Activated CD4-positive, alpha-beta T cell treated with anti-CD3 and anti-CD28 coated beads, Interleukin-2, Interleukin-4, amounts not matched to agents 100 ng/mL and 50 ng/mL, durations not matched to agents 16 hours and 8 hours (primary cell): ENCODE results near the gene AS3MT.
A peak's percentile ranks its signal among the peaks of the same experiment; 100 is the strongest.
"Not testable (repeated sequence)": the region's sequence is repeated elsewhere in the genome, so short reads cannot be mapped to it uniquely, and the experiment has no call there.

ENCODE experiments used
- DNase-seq: peaks from one replicate; pipeline ENCODE4 v3.0.0-alpha.2; 2020; ENCODE audit warnings: low spot score

The AS3MT gene, protein sequence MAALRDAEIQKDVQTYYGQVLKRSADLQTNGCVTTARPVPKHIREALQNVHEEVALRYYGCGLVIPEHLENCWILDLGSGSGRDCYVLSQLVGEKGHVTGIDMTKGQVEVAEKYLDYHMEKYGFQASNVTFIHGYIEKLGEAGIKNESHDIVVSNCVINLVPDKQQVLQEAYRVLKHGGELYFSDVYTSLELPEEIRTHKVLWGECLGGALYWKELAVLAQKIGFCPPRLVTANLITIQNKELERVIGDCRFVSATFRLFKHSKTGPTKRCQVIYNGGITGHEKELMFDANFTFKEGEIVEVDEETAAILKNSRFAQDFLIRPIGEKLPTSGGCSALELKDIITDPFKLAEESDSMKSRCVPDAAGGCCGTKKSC

DNA sequence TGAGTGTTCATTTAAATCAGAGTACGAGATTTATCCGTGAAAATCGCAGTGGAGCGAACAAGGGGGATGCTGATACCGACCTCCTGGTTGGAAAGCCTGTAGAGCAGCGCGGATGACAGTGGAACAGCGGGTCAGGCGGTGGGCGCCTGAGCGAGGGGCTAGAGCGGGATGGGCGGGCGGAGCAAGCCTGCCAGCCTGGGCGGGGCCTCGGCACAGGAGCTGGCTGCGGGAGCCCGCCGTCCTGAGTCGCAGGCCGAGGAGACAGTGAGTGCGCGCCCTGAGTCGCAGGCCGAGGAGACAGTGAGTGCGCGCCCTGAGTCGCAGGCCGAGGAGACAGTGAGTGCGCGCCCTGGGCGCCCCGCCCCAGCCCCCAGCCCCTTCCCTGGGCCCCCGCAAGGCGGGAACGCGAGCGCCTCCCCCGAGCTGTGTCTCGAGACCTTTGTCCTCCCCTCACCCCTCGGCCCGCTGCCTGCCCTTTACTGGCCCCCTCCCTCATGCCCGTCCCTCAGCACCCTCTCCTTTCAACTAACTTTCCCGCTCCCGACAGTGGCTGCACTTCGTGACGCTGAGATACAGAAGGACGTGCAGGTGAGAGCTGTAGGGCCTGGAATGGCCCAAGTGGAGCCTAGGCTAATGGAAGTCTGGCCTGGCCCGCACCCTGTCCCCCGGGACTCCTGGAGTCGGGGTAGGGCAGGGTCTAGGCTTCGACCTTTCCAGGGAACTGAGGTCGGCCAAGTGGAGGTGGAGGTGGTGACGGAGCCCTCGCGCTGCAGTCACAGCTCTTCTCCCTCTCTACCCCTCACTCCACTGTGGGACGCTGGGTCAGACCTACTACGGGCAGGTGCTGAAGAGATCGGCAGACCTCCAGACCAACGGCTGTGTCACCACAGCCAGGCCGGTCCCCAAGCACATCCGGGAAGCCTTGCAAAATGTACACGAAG is at the start of gene AS3MT:
Gene AS3MT (plus strand): TSS at position 213 of the 941 bp plus-strand sequence. CDS start 123 bp downstream, at position 336.
- DNase-seq = no peak

DNA sequence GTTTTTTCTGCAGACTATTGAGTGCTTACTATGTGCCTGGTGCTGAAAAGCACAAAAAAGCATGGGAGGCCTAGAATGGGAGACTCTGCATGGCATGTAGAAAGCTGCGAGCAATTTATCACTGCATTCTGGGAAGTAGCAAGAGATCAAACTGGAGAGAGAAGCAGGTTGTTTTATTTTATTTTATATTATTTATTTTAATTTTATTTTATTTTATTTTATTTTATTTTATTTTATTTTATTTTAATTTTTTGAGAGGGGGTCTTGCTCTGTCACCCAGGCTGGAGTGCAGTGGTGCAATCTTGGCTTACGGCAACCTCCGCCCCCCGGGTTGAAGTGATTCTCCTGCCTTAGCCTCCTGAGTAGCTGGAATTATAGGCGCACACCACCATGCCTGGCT is 49.3 kb upstream of the AS3MT start:
- DNase-seq = not testable (repeated sequence)

DNA sequence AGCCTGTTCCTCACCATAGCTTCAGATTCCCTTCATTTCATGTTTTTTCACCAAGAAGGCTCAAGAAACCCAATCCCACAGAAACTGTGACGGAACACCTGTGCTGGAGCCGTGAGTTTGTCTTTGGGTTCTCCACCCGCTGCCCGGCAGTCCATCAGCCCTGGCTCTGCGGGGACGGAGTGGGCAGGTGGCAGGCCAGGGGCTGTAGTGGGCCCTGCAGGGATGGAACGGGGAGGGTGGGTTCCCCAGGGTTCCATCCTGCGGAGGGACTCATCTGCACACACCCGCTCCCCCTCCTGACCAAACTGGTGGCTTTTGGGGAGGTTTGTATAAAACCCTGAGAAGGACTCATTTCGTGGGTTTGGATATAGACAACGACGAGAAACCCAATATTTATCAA is 47.0 kb upstream of the AS3MT start:
- DNase-seq = no peak

DNA sequence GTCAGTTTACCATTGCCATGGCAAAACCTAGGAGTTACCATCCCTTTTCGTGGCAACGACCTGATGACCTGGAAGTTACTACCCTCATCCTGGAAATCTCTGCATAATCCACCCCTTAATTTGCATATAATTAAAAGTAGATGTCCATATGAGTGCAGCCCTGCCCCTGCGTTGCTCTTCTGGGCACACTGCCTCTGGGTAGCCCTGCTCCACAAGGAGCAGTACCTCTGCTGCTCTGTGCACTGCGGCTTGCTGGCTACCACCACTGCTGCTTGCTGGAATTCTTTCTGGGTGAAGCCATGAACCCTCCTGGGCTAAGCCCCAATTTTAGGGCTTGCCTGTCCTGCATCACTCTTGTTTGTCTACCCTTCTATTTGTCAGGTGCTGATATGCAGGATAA is 44.6 kb upstream of the AS3MT start:
- DNase-seq = no peak

DNA sequence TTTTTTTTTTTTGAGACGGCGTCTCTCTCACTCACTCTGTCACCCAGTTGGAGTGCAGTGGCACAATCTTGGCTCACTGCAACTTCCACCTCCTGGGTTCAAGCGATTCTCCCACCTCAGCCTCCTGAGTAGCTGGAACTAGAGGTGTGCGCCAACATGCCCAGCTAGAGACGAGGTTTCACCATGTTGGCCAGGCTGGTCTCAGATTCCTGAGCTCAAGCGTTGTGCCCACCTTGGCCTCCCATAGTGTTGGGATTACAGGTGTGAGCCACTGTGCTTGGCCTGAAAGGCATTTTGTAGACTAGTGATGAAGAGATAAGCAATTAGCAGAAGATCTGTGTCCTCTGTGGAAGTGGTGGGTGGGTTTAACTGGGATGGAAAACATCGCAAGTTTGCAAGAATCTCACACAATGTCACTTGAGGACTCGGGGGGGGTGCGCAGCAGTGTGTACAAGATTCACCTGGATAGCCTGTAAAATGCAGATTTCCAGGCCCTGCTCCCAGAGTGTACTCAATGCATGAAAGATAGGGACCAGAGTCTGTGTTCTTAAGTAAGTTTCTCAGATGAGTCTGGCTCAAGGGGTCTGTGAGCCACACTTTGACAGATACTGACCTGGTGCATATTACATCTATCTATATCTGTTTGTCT is 43.0 kb upstream of the AS3MT start:
- DNase-seq = no peak

DNA sequence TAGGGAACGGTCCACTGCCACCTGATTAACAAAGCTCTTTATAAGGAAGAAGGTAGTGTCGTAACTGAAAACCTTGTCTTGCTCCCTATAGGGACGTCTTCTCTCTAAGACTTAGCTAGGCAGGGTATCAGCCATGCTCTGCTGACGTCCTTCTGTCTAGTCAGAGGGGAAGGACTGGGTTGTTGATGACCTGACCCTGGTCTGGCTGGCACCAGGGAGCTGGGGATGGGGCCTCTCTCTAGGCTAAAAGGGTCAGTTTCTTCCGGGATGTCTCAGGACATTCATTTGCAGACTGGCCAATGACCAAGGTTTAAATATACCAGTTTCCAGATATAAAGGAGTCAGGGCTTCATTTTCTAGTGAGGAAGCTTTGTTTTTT is 41.7 kb upstream of the AS3MT start:
- DNase-seq = no peak

DNA sequence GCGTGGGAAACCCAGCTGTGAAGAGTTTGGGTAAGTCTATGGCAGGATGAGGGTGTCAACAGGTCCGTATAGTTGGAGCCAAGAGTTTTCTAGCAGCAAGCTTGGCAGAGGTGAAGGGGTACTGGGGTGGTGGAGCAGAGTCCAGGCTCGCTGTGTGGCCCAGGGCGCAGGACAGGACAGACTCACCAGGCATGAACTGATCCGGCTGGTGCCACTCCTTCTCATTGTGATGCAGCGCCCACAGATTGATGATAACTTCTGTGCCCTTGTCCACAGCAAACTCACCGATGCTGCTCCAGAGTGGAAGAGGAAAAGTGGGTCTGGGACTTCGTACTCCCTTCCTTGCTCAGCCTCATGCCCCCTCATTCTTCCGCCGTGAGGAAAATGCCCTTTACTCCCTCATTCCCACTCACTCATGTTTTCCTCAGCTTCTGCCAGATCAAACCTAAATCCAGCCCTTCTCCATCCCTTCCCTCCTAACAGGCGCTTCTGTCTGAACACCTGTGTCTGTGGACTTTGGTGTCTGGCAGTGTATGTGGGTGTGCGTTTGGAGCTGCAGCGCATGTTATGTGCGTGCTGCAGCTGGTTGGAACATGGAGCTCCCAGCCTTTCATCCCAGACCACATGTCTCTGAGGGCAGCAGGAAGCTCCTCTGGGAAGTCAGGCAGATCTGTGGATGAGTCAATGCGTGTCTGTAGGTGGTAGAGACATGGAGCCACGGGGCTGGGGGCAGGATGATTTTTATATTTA is 37.8 kb upstream of the AS3MT start:
- no peak for DNase-seq

DNA sequence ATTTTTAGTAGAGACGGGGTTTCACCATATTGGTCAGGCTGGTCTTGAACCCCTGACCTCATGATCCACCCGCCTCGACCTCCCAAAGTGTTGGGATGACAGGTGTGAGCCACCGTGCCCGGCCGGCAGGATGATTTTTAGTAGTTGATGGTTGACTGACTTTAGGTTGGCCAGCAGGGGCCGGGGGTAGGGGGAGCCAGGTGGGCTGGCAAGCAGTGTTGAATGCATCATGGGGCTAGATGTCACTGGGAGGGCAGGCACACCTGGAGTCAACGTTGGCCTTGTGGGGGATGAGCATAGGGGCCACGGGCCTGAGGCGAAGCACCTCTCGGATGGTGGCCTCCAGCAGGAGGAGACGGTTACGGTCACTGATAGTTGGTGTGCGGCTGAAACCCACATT is 37.0 kb upstream of the AS3MT start:
- no peak for DNase-seq

DNA sequence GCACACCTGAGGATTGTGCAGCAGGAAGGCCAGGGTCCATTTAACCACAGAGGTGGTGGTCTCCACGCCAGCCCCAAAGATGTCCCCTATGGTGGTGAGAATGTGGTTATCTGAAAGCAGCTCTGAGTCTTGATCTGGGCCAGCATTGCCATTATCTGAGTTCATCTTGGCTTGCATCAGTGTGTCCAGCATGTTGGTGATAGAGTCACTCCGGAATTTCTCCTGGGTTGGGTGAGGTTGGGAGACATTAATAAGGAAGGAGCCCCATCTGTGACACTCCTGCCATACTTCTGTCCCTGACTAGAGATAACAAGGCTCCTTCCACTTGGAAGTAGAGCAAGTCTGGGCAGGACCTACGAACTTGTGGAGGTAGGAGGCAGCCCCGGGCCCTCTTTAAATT is 36.3 kb upstream of the AS3MT start:
- DNase-seq = no peak

DNA sequence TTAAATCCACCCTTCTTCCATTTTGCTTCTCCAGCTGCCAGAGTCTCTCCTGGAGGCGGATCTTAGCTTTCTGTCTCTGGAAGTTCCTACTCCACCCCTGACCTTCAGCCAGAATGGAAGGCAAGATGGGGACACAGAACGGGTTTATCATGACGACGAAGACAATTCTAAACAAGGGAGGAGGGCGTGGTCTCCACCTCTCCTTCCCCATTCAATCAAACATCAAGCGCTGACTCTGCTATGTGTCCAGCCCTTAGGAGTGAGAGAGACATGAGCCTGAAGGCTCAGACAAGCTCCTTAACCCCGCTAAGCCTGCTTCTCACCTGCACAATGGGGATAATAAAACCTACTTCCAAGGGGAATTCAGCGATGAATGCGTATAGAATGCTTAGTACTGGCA is 35.1 kb upstream of the AS3MT start:
- DNase-seq = no peak

DNA sequence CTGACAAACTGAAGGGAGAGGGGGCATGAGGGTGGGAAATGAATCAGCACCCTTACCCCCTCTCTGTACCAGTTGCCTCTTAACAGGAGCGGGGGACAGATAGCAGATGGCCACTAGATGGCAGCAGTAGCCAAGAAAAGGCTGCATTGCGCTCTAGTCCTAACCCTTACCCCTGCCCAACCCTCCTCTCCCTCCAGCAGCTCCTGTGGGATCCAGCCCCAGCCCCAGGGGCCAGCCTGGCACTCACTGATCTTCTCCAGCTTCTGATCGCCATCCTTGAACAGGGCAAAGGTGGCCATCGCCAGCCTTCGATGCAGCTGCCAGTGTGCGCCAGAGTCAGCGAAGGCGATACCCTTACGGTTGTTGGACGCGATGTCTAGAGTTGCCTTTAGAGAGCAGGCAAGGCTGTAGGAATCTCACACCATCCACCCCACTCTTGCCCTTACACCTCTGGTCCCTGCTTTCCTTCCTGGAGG is 34.2 kb upstream of the AS3MT start:
- peak; percentile 80 for DNase-seq

DNA sequence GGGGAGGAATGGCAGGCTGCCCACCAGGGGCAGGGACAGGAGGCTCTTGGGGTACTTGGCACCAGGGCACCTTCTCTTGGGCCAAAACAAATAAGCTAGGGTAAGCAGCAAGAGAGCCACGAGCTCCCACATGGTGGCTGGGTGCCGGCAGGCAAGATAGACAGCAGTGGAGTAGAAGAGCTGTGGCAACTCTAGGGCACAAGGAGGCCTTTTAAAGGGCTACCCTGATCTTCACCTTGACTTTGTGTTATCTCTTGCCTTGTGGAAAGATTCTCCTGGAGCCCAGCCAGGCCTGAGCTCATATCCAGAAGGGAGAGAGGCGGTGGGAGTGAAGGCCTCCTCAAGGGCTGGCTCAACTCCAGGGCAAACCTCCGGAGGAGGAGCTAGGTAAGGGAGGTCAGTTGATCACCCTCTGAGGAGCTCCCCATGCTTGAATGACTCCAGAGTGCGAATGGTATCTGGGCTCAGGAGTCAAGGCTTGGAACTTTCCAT is 32.0 kb upstream of the AS3MT start, which contains the start of gene CYP17A1:
Gene CYP17A1 (minus strand): TSS at position 184 of the 492 bp plus-strand sequence. CDS start 52 bp downstream, at position 132.
- DNase-seq = no peak

DNA sequence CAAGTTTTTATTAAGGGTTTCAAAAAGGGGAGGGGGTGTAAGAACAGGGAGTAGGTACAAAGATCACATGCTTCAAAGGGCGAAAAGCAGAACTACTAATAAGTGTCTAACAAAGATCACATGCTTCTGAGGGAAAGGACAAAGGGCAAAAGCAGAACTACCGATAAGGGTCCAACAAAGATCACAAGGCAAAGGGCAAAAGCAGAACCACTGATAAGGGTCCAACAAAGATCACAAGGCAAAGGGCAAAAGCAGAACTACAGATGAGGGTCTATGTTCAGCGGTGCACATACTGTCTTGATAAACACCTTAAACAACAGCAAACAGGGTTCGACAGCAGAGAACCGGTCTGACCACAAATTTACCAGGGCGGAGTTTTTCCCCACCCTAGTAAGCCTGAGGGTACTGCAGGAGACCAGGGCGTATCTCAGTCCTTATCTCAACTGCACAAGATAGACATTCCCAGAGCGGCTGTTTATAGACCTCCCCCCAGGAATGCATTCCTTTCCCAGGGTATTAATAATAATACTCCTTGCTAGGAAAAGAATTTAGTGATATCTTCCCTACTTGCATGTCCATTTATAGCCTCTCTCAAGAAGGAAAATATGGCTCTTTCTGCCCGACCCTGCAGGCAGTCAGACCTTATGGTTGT is 30.9 kb upstream of the AS3MT start:
- DNase-seq = not testable (repeated sequence)

DNA sequence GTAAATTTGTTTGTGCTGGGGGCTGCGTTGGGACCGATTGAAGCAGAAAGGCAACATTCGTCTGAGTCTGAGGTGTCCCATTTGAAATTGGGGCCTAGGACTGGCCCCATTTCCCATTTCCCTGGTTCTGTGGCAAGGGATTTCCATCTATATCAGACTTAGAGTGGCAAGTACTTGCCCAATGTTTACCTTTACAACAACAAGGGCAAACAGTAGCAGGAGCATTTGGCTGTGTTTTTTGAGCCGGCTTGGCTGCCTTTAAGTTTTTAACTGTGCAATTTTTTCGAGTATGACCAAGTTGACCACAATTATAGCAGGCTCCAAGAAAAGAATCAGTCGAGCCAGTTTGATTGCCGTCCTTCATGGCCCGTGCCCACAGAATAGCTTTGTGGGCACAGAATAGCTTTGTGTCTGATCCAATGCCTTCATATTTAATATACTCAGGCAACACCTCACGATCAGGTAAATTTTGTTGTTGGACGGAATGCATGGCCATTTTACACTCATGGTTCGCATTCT is 27.4 kb upstream of the AS3MT start:
- DNase-seq = no peak

DNA sequence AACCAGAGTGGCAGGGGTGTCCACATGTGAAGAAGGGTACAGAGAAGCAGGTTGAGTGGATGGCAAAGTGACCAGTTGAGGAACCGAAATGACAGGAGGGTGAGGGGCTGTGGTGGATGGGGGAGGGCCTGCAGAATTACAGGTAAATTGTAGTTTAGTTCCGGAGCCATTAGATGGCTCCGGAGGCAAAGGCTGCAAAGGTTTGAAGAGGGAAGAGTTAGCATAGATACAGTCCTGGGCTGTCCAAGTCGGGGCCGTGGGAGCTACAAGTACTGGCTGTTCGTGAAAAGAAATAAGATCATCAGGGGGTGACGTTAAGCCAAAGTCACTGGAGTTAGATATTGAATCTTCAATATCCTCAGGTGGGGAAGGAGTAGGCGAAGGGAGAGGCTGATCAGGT is 26.1 kb upstream of the AS3MT start:
- not testable (repeated sequence) for DNase-seq

DNA sequence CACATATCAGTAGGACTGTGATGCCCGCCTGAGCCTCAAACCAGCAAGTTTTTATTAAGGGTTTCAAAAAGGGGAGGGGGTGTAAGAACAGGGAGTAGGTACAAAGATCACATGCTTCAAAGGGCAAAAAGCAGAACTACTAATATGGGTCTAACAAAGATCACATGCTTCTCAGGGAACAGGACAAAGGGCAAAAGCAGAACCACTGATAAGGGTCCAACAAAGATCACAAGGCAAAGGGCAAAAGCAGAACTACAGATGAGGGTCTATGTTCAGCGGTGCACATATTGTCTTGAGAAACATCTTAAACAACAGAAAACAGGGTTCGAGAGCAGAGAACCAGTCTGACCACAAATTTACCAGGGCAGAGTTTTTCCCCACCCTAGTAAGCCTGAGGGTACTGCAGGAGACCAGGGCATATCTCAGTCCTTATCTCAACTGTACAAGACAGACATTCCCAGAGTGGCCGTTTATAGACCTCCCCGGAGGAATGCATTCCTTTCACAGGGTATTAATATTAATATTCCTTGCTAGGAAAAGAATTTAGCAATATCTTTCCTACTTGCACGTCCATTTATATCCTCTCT is 25.0 kb upstream of the AS3MT start:
- not testable (repeated sequence) for DNase-seq

DNA sequence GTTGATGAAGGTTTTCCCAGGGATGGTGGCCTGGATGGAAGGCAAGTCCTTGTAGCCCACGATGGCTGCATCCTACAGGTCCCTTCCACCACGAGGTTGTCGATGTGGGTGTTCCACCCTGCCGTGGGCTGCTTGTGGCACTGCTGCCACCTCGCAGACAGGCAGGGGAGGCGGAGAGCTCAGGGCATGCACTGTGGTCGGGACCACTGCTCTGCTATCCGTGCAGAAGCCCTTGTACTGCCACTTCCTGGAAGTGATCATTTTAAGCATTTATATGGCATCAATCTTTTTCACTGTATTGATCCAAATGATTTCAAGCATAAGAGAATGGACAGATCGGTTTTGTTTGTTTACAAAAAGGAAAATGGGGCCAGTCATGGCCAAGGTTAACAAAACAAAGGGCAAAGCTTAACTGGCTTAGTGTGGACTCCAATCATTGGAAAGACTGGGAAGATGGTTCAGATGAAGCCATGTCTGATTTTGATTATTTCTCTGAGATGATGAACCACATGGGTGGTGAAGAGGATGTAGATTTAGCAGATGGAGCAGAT is 23.8 kb upstream of the AS3MT start:
- no peak for DNase-seq

DNA sequence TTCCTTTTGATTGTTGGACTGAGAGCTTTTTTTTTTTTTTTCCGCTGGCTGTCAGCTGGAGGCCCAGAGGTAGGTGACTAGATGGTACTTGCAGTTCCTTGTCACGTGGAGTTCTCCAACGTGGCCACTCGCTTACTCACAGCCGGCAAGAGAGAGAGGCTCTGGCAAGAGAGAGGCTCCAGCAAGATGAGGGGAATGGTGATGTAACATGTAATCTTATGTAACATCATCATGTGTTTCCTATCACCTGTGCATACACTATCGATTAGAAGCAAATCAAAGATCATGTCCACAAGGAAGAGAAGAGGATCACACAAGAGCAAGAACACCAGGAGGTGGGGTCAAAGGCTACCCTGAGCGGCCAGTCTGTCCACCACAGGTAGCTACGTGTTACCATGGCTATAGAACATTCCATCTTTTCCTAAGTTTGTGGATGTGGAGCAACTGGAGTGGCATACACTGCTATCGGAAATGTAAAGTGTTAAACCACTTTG is 19.2 kb upstream of the AS3MT start:
- no peak for DNase-seq

DNA sequence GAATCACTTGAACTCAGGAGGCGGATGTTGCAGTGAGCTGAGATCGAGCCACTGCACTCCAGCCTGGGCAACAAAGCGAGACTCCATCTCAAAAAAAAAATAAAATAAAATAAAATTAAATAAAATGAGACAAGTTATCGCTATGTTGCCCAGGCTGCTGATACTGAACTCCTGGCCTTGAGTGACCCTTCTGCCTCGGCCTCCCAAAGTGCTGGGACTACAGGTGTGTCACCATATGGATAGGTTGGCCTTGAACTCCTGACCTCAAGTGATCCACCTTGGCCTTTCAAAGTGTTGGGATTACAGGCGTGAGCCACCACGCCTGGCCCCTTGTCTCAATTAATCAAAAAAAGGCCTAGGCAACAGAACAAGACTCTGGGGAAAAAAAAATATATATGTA is 16.0 kb upstream of the AS3MT start:
- DNase-seq = not testable (repeated sequence)
